KG1 (cell line): Measurements from ENCODE around the gene RING1.
A peak's percentile ranks its signal among the peaks of the same experiment; 100 is the strongest.

Experiments used
- DNase-seq: peaks from one replicate; lab custom pipeline; 2025; lab: John Stamatoyannopoulos, UW

Gene RING1

GRCh38 chr6:33192671-33193602, 15.4 kb upstream of the RING1 start:
- no peak for DNase-seq

GRCh38 chr6:33193619-33194018, 14.7 kb upstream of the RING1 start:
- no peak for DNase-seq

GRCh38 chr6:33194431-33194979, 13.8 kb upstream of the RING1 start:
- DNase-seq = no peak

- DNase-seq = no peak
Measured at GRCh38 chr6:33195304-33196165, 12.8 kb upstream of the RING1 start.

- no peak for DNase-seq
Measured at GRCh38 chr6:33197431-33198048, 10.8 kb upstream of the RING1 start.

- DNase-seq = no peak
Measured at GRCh38 chr6:33198159-33198852, 10.0 kb upstream of the RING1 start.

- DNase-seq = no peak
Measured at GRCh38 chr6:33198853-33199436, 9.4 kb upstream of the RING1 start.

- peak; percentile 57 for DNase-seq
Measured at GRCh38 chr6:33199687-33200218, 8.5 kb upstream of the RING1 start.

- peak; percentile 99 for DNase-seq
Measured at GRCh38 chr6:33200219-33201146, 7.8 kb upstream of the RING1 start, which contains the start of the genes RXRB and SLC39A7. TSS of gene RXRB (minus strand) at chr6:33200665. CDS start at chr6:33200476, 189 bp downstream. TSS of gene SLC39A7 (plus strand) at chr6:33200867. CDS start at chr6:33201246, 379 bp downstream.

GRCh38 chr6:33201147-33201545, 7.2 kb upstream of the RING1 start:
- no peak for DNase-seq

- no peak for DNase-seq
Measured at GRCh38 chr6:33201935-33202334, 6.4 kb upstream of the RING1 start.

GRCh38 chr6:33202799-33203198, 5.5 kb upstream of the RING1 start:
- DNase-seq = no peak

- DNase-seq = no peak
Measured at GRCh38 chr6:33203443-33204164, 4.7 kb upstream of the RING1 start.

GRCh38 chr6:33204165-33204414, 4.2 kb upstream of the RING1 start:
- no peak for DNase-seq

- DNase-seq = peak; percentile 72
Measured at GRCh38 chr6:33204415-33205190, 3.7 kb upstream of the RING1 start, which contains the start of gene HSD17B8. TSS of gene HSD17B8 (plus strand) at chr6:33204655. CDS start at chr6:33204669, 14 bp downstream.

GRCh38 chr6:33205191-33206026, 2.9 kb upstream of the RING1 start:
- no peak for DNase-seq
